HG03039 (cell line): ENCODE data around the gene PRB2.
"Not testable (repeated sequence)": the region's sequence is repeated elsewhere in the genome, so short reads cannot be mapped to it uniquely, and the experiment has no call there.

ENCODE experiments used
- ATAC-seq: cut with Tn5 transposase; IDR thresholded peaks from one replicate; pipeline ENCODE4 v1.9.1; 2021; ENCODE audit warnings: mild to moderate bottlenecking, moderate library complexity; ENCODE audit not compliant: unreplicated experiment

PRB2 gene

DNA sequence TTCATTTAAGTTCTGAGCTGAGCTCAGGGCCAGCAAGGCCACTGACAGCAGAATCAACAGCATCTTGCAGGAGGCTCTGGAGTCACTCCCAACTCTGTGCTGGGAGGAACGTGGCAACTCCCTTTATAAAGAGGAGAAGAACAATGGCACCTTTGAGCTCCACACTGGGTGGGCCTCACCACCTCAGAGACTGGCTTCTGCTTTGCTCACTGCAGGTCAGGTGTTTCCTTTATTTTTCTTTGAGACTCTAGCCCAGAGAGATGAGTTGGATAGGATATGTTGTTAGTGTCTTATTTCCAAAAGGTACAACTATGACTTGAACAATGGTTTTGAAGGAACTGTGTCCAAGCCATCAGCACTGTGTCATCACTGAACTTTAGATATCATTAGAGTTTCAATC is at the start of gene PRB2:
Gene PRB2, minus strand, starts transcription at position 101 of the 400 bp plus-strand sequence. Its CDS starts 38 bp downstream, at position 63.
- not testable (repeated sequence) for ATAC-seq

DNA sequence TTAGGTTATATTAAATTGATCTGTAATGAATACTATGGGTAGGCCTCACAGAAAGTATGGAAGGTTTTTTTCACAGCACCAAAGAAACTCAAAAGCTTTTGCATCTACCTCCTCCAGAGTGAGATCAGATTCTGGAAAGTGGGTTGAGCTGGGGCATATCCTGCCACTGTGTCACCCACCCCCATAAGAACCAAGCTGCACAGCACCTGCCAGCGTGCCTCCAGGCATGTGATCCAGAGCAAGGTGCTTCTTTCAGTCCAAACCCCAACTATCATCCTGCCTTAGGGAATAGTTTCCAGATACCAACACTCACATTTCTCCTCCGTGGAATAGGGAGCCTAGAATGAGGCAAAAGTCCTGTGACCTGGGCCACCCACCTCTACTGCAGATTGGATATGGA is 42.6 kb upstream of the PRB2 start:
- ATAC-seq, result no peak

DNA sequence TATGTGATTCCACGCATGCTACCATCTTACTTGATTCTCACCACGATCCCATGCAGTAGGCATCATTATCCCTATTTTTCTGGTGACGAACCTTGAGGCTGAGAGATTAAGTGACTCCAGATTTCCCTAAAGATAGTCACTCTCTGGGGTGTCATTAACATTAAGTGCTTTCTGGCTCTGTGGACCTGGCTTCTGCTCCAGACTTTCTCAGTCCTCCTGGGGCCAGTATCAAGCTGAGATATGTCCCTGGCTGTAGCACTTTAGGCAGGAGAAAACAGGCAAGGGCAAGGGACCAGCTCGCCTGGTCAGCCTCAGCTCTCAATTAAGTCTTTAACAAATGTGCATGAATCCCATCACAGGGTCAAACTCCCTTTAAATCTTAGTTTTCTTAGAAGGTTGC is 38.3 kb upstream of the PRB2 start:
- no peak for ATAC-seq

DNA sequence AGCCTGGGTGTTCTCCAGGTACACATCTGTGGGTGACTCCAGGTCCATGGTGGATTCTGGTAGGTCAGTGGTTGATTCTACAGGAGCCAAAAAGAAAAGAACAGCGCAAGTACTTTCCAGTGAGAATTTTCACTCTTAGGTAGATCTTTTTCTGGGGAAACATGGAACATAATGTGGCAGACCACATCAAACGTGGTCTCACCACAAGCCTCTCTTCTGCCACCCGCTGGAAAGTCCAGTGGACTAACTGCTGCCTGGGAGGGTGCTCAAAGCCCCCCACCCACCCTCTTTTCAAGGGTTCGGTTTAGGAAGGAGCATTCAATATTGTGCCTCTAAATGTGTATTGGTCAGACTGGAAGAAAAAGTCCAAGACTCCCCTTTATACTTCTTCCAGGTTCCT is 36.1 kb upstream of the PRB2 start:
- ATAC-seq, result no peak

DNA sequence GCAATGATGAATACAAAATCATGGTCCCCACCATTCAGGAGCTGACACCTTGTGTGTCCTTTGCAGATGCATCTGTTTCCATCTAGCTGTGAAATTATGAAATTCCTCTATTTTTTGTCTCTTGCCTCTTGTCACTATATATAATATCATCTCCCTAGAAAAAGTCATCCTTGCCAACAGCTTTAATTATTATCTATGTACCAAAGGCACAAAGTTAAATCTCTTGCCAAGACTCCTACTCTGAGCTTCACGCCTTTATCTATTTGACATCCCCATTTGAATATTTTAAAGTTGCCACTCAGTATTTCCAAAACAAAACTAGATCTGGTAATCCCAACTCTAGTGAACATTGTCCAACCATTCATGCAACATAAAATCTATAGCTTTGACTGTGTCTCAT is 32.0 kb upstream of the PRB2 start:
- ATAC-seq, result no peak

DNA sequence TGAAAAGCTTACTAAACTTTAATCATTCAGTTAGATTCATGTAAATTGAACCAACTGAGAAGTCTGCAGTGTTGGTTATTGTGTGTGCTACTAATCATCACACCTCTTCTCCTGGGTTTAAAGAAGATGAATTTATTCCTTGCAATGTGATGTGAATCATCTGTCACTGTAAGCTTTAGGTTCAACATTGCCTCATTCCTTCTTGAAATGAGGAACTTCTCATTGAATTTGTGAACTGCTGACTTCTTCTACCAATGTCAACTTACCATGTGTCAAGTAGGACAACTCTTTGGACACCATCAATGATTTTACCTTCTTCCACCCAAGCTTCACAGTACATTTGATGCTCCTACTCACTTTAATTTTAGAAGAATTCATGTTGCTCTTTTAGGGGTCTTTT is 17.4 kb upstream of the PRB2 start:
- no peak for ATAC-seq

DNA sequence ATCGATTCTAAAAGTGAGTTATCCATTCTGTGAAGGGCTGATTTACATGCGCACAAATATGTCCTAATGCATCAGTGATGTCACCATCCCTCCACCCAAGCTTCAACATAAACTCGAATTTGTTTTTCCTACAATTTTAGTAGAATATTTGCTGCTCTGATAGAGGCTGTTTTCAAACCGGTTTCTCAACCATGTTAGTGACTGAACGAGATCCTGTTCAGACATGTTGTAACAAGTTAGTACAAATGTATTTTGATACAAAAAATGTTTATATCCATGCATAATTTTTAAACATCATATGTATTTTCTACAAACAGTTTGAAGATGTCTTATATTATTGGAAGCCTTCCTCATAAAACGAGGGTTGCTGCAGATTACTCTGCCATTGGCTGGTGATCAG is 12.7 kb upstream of the PRB2 start:
- ATAC-seq, result no peak

DNA sequence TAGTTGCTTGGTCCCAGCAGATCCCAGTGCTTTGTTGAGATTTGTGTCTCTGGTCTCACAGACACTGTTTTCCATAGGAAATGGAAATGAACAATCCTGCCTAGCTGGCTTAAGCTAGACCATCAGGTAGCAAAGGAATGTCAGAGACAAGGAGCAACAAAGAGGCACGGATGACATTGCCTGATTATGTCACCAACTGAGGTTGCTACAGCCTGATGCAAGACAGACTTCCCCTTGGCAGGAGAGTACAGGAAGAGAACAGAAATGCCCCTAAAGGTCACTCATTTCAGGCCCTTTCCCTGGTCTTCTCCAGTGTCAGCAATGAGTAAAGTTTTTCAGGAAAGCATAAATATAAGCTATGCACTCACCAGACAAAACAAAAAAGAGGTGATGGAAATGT is 2.0 kb upstream of the PRB2 start:
- no peak for ATAC-seq

DNA sequence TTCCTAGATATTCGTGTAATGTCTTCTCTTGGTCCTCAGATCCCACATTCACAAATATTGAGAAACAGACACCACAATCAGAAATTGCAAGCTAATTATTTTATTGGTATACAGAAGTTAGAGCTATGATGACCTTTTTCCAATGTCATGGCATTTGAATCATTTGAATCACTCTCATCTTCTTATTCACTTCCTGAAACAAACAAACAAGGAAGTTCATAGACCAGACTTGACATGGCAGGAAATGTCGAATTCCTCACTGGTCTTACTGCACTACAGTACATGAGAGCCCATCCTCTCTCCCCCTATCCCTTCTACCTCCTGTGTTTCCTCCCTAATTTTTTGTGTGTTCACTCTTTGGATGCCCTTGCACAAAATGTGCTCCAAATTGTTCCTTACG is 3.9 kb downstream of the PRB2 start:
- ATAC-seq, result not testable (repeated sequence)

DNA sequence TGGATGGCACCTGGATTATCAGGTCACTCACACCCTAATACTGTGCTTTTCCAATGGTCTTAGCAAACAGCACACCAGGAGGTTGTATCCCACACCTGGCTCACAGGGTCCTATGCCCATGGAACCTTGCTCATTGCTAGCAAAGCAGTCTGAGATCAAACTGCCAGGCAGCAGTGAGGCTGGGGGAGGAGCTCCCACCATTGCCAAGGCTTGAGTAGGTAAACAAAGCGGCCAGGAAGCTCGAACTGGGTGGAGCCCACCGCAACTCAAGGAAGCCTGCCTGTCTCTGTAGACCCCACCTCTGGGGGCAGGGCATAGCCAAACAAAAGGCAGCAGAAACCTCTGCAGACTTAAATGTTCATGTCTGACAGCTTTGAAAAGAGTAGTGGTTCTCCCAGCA is 17.9 kb downstream of the PRB2 start:
- not testable (repeated sequence) for ATAC-seq

DNA sequence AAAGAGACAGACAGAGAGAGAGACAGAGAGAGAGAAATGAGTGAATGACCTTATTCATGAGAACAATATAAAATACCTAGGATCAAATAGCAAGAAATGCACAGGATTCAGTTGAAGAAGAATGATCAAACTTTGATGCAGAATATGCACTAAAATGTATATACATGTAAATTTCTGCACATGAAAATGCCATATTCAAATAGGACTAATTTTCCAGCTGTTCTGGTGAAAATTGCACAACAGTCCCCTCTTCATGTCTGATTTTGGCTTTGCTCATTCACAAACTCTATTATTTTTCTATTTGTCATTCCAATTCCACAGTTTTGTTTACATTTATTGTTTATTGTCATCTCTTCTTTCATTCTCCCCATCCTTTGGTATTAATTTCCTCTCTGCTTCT is 34.2 kb downstream of the PRB2 start:
- no peak for ATAC-seq

DNA sequence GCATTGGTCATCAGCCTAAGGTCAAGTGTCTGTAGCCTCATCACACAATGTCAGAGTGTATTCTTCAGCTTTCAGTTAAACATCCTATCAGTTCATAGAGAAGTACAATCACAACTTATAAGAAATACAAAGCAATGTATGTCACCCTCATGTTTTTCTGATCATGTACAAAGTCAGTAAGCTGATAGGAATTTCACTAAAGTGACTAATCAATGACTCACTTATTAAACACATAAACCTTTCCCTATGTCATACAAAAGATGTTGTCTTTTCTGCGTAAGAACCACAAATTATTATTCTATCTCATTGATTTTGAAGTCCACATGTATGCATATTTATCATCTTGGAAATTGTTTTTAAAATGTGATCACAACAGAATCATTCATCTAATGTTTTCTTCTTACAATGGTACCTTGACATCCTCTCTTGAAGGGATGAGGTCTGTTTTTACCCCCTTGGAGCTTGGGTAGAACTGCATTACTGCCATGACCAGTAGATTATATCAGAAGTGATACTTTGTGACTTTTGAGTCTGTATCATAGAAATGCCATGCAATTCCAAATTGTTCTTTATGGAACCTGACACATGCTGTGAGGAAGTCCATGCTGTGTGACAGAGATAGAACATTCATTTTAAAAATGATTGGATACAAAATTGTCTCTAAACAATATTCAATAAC is 35.0 kb downstream of the PRB2 start:
- ATAC-seq, result not testable (repeated sequence)

DNA sequence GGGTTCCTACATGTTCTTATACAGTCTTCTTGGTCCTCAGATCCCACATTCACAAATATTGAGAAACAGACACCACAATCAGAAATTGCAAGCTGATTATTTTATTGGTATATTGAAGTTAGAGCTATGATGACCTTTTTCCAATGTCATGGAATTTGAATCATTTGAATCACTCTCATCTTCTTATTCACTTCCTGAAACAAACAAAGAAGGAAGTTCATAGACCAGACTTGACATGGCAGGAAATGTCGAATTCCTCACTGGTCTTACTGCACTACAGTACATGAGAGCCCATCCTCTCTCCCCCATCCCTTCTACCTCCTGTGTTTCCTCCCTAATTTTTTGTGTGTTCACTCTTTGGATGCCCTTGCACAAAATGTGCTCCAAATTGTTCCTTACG is 43.6 kb downstream of the PRB2 start:
- ATAC-seq, result not testable (repeated sequence)

DNA sequence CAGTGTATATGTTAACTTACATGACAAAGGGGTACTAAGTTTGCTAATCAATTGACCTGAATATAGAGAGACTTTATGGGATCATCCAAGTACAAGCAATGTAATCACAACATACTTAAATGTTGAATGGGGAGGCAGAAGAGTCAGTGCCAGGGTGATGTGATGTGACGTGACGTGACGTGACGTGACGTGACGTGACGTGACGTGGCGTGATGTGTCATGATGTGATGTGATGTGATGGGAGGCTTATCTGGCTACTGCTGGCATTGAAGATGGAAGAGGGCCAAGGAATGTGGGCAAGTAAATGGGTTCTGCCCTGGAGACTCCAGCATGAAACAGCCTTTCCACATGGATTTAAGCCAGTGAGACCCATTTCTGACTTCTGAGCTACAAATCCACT is 46.9 kb downstream of the PRB2 start:
- ATAC-seq, result no peak

DNA sequence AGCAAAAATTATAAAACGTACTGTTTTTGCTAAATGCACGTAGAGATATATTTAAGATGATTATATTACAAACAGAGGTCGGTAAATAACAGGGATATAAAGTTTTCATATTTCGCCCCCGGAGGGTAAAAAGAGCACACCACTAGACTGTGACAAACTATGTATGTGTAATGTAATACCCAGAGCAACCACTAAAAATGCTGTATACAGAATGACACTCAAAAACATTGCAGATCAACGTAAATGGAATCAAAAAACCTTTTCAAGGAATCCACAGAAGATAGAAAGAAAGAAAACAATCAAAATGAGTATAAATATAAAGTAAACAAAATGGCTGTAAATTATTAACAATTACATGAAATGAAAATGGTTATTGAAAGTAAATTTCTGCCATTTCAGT is 47.6 kb downstream of the PRB2 start:
- ATAC-seq, result no peak

DNA sequence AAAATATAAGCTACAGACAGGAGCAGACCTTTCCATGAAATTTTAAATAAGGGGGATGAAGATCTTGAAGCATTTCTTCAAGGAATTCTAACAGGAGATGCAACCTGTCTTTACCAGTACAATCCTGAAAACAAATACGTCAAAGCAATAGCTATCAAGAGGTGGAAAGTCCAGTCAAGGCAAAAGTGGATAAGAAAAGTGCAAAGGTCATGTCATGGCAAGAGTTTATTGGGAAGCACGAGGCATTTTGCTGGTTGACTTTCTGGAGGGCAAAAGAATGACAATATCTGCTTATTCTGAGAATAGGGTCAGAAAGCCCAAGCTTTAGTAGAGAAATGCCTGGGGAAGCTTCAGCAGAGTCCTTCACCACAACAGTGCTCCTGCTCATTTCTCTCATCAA is 50.9 kb downstream of the PRB2 start:
- no peak for ATAC-seq
